Epithelial cell of proximal tubule (primary cell): ENCODE data around the gene PXN. TPM values are rescaled to one million over a fixed set of nuclear protein-coding genes. Genes with fewer than 3 reads are reported as not detected.

Experiments used
- DNase-seq: peaks from one replicate; pipeline ENCODE4 v3.0.0-alpha.2; 2011; ENCODE audit warnings: low read depth
- H3K4me3 ChIP-seq: 2 replicates; pipeline ENCODE4 v1.5.1; 2011; ENCODE audit warnings: low read depth, mild to moderate bottlenecking, low read length
- total RNA-seq: library from RNA; depleted of rRNA; stranded (reverse); fragments of >200 nt; gene quantifications from 2 replicates; pipeline ENCODE4 v1.2.3, GENCODE V29; 2015
- TF ChIP-seq, protein P1 (sequence below): conservative IDR thresholded peaks from 2 replicates; pipeline ENCODE4 v1.5.1; 2012; ENCODE audit warnings: low read depth, mild to moderate bottlenecking, low read length

The PXN gene
- total RNA-seq, 1 donor from 2014 or later = 100 TPM

DNA sequence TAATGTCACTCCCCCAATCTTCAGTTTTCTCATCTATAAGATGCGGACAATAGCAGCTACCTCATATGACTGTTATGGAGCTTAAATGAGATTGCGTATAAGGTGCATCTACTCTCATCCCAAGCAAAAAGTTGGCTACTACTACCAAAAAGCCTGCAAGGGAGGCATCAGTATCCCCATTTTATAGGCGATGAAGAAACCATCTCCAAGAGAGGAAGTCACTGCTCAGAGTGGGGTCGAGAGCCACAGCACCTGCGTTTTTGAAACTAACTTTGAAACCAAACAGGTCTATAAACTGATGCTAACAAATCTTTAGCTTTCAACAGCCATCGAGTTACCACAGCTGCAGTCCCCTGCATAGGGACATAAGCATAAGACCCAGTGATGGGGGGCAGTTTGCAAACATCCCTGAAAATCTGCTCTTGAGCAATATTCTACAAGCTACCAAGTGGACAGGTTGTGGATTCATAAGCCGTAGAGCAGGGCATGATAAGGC is 74.5 kb downstream of the PXN start:
- no peak for DNase-seq
- no peak overlapping the region for H3K4me3 ChIP-seq
- TF ChIP-seq, protein P1, sequence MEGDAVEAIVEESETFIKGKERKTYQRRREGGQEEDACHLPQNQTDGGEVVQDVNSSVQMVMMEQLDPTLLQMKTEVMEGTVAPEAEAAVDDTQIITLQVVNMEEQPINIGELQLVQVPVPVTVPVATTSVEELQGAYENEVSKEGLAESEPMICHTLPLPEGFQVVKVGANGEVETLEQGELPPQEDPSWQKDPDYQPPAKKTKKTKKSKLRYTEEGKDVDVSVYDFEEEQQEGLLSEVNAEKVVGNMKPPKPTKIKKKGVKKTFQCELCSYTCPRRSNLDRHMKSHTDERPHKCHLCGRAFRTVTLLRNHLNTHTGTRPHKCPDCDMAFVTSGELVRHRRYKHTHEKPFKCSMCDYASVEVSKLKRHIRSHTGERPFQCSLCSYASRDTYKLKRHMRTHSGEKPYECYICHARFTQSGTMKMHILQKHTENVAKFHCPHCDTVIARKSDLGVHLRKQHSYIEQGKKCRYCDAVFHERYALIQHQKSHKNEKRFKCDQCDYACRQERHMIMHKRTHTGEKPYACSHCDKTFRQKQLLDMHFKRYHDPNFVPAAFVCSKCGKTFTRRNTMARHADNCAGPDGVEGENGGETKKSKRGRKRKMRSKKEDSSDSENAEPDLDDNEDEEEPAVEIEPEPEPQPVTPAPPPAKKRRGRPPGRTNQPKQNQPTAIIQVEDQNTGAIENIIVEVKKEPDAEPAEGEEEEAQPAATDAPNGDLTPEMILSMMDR = no peak

DNA sequence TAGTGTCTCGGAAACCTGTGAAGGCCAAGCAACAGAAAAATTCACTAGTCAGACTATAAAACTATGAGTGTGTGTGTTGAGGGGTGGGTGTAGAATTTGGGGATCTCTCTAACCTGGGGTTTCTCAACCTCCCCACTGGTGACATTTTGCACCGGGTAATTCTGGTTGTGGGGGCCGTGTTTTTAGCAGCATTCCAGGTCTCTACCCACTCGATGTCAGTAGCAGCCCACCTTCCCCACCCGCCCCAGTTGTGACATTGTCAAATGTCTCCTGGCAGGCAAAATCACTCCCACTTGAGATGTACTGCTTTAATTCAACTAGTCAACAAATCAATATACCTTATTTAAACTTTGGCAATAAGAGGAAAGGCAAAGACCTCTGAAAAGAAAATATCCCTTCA is 75.1 kb downstream of the PXN start:
- no peak for DNase-seq
- TF ChIP-seq, protein P1 = no peak
- H3K4me3 ChIP-seq = no peak overlapping the region

DNA sequence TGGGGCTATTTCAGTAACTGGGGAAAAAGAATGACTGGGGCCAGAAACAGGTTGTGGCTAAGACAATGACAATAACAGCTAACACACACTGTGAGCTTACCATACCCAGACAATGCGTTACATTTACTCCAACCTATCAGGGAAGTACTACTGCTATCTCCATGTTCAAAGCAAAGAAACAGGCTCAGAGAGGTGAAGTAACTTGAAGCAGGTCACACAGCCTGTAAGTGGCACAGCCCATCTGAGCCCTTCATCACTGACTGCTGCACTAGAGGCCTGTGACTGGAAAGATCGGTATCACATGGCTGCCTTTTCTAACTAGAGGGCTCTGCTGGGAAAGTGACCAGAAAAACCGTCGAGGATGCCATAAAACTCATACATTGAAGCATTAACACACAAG is 78.9 kb downstream of the PXN start:
- DNase-seq = no peak
- TF ChIP-seq, protein P1 = no peak
- H3K4me3 ChIP-seq = no peak overlapping the region

GRCh38 chr12:120183211-120183631 is 82.3 kb downstream of the PXN start:
- DNase-seq = peak; percentile 64
- no peak overlapping the region for H3K4me3 ChIP-seq
- TF ChIP-seq, protein P1 = no peak

GRCh38 chr12:120181991-120182631 is 83.4 kb downstream of the PXN start:
- peak; percentile 63 for DNase-seq
- TF ChIP-seq, protein P1 = peak; percentile 12
- H3K4me3 ChIP-seq = no peak overlapping the region

- H3K4me3 ChIP-seq = no peak overlapping the region
- no peak for DNase-seq
- TF ChIP-seq, protein P1 = no peak
These were observed 84.6 kb downstream of the PXN start for GRCh38 chr12:120180975-120181374.

- TF ChIP-seq, protein P1 = no peak
- H3K4me3 ChIP-seq = no peak overlapping the region
- DNase-seq = no peak
These were observed 90.0 kb downstream of the PXN start for GRCh38 chr12:120175537-120175936.
